GM04504 (cell line): ENCODE results near the gene RALGAPB.
"Not testable (repeated sequence)": the region's sequence is repeated elsewhere in the genome, so short reads cannot be mapped to it uniquely, and the experiment has no call there.

Experiments
- DNase-seq: peaks from one replicate; pipeline ENCODE4 v3.0.0-alpha.2; 2012; ENCODE audit warnings: low read depth

Gene RALGAPB

DNA sequence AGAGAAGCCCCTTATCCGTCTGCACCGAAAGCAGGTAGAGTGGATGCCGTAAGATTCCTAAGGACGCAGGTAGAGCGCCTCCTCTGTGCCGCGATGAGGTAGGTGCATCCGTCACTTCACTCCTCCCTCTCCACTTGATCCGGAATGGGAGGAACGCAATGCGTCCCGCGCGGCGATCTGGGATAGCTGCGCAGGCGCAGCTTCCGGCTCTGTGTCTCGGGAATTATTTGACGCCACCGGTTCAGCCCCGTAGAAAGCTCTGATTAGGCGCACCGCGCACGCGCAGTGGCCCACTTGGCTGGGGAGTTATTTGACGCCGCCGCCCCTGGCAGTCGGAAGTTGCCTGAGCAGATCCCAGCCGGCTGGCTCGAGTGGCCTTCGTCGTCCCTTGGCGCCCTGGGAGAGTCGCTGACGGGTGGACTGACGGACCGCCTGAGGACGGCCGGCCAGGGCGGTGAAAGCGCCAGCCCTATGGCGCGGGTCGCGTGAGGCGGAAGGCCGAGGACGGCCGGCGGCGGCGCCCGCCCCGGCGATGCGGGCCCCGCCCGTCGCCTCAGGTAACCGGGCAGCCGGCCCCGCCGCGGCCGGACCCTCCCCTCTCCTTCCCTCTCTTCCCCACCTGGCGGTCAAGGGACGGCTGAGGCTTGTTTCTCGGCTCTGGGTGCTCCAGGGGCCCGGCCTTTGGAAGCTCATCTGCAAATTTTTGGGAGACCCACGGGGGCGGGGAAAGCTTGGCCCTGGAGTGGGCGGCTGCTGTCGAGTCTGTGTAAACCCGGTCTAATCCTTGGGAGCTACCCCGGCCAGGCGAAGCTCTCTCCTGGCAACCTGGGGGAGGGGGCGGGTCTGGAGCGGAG, at the start of gene RALGAPB:
RALGAPB (plus strand) TSS at position 331 of the 854 bp plus-strand sequence. CDS start 15,590 bp downstream, outside the sequence.
- peak; percentile 94 for DNase-seq

DNA sequence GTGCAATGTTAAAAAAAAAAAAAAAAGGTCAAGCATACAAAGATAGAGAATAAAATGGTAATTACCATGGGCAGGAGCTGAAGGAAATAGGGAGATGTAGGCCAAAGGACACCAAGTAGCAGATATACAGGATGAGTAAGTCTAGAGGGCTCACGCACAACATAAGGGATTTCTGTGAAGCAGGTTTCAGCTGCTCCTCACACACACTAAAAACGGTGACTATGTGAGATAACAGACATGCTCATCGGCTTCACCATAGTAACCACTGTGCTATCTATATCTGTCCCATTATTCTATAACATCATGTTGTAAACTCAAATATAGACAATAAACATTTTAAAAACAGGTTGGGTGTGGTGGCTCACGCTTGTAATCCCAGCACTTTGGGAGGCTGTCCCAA, 49.1 kb upstream of the RALGAPB start:
- DNase-seq, result no peak

DNA sequence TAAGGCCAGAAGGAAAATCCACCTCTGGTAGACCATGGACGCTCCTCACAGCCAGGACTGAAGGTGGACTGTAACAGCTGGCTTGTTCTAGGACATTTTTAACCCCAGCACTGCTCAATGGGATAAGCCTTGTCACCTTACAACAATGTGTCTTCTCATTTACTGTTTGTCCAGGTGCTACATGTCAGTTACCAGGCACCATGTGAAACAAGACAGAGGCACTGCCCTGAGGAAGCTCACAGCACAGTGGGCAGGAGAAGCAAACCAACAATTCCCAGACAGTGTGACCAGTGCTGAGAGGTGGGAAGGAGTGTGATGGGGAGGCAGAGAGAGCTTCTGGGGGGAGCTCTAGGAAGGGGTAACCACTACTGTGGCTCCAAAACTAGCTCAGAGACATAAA, 48.2 kb upstream of the RALGAPB start:
- no peak for DNase-seq

DNA sequence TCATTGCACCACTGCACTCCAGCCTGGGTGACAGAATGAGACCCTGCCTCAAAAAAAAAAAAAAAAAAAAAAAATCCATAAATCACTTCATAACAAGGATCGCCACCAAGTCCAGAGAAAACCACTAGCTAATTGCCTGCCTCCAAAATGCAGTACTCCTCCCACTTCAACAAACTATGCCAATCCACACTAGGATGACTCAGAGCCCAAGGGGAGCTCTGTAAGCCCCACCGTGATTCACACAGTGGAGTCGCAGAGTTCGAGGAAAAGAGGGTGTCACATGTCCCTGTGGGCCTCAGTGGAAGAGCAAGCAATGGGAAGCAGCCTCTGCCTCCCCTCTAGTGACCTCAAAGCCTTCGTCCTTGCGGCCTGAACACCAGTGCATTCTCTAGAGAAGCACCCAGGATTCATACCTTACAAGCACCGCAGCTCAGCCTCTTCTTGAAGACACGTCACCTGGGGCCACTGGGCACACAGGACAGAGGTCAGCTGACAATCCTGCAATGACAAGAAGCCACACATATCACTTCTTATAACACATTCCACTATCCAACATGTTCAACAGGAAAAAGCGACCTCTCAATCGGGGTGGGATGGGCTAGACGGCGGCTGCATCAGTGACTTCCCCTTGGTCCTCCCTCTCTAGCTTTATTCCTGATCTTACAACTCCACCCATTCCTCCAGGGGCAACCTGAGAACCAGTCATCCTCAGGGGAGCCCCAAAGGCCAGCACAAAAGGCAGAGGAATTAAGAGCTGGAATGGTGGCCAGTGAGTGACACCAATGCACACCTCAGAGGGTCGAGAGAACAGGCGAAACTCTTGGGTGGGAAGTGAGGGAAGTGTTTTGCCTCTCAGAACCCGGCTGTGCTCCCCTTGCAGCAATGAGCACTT, 46.4 kb upstream of the RALGAPB start:
- peak; percentile 88 for DNase-seq

DNA sequence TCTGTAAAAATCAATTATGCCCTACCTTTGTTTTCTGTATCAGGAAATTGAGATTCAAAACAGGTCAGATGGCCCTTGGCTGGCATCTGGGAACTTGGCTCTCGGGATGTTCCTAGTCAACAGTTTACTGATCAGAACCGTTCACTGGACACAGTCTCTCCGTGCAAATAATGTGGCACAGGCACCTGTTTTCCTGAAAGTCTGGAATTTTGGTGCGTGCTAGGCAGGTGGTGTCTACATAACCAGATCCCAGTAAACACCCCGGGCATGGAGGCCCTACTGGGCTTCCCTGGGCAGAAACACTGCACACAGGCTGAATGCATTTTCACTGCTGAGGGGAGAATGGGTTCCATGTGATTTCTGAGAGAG, 45.0 kb upstream of the RALGAPB start:
- DNase-seq, result no peak

DNA sequence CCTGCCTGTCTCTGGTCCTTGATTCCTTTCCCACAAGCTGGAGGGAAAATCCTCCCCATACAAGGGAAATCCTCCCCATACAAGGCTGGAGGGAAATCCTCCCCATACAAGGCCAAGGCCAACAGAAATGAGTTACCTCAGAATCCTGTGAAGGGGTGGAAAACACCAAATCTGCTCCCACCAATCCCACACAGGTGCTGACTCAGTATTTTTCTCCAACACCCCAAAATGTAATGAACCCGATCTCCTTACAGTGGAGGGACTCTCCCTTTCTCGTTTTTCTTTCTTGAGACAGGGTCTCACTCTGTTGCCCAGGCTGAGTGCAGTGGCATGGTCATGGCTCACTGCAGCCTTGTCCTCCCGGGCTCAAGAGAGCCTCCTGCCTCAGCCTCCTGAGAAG, 43.8 kb upstream of the RALGAPB start:
- no peak for DNase-seq

DNA sequence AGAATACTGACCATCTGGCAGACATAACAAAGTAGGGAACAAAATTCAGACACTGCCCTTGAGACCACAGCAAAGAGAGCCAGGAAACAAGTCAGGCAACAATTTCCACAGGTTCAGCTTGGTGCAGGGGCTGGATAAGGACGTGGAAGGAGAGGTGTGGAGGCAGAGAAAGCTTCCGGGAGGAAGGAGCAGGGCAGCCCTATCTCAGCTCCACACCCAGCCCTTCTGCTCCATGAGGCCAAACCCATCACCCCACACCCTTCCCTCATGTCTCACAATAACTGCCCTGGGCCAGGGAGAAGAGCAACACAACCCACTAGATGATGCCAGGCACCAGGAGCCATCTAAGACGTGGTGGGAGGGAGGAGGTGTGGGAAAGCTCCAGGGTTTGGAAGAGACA, 43.3 kb upstream of the RALGAPB start:
- DNase-seq, result no peak

DNA sequence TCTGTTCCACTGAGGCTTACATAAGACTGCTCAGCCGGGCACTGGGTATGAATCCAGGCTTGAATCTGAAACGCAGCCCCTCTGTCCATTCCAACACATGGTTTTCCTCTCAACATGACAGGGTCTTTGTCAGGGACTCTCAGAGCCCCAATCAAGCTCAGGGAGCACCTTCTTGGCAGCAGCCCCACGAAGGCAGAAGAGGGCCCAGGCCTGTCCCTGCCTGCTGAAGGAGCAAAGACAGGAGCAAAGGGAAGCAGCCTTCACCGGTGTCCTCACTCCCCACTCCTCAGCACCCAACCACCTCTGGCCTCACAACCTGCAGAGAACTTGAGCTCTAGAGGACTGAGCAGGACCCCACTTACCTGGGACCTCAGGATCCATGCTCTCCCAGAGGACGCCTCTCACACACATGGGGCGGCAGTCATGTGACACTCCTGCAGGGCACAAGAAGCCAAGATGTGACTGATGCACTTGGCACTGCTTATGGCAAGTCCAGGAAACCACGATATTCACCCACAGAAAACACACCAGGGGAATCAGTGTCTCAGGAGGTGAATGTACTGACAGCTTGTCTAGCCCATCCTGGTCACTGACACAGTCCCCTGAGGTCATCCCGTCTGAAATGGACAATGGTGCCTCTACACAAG, 41.8 kb upstream of the RALGAPB start:
- DNase-seq, result no peak

DNA sequence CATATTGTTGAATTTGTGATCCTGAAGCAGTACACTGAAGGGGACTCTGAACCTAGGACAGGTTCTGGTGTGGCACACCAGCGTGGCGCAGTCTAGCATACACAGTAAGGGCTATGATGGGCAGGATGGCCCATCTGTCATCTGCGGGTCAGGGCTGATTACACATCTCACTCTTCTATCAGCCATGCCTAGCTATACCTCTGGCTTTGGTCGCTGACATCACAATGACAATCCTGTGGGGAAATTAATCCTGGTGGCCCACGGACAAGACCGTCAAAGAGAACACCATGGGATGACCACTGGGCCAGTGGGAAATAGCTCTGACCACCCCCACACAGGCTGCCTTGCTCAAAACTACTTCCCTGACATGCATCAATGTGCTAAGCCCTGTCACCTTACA, 40.4 kb upstream of the RALGAPB start:
- no peak for DNase-seq

DNA sequence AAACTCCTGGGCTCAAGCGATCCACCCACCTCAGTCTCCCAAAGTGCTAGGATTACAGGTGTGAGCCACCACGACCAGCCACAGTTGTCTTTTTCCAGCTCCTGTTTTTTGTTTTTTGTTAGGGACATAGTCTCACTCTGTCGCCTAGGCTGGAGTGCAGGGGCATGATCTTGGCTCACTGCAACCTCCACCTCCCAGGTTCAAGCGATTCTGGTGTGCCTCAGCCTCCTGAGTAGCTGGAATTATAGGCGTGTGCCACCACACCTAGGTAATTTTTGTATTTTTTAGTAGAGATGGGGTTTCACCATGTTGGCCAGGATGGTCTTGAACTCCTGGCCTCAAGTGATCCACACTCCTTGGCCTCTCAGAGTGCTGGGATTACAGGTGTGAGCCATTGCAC, 39.8 kb upstream of the RALGAPB start:
- not testable (repeated sequence) for DNase-seq

DNA sequence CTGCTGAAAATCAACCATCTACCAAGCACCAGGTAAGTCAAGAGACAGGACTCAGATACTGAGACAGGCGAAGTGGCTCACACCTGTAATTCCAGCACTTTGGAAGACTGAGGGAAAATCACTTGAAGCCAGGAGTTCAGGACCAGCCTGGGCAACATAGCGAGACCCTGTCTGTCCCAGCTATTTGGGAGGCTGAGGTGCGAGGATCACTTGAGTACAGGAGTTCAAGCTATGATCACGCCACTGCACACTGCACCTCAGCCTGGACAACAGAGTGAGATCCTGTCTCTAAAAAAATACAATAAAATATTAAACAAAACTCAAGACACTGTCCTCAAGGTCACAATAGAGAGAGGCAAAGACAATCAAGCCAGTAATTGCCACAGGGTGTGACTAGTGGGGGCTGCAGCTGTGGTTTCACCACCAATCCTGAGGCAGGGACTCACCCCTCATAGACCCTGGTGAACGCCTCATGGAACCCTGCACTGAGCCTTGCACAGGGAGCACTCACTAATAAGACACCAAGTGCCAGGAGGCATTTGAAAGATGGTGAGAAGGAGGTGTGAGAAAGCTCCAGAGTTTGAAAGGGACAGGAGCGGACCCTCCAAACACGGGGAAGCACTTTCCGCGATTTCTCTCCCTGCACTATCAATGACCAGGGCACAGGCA, 39.2 kb upstream of the RALGAPB start:
- no peak for DNase-seq

DNA sequence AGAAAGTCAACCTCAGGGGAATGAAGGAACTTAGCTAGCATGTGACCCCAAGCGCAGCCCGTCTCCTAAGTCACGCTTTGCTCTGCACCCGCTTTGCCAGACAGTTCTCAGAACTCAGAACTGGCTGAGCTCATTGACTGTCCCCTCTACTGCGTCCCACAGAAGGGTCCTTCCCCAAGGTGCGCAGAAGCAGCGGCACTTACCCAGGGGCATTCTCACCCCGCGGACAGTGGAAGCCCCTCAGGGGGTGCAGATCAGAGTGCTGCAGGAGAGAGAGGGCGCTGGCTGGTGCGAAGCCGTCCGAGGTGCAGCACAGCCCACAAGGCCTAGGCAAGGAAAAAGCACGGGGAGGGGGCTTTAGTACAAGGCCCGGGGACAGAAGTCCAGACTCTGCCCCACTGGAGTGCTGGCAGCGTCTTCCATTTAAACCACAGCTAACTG, 38.3 kb upstream of the RALGAPB start:
- DNase-seq, result no peak

DNA sequence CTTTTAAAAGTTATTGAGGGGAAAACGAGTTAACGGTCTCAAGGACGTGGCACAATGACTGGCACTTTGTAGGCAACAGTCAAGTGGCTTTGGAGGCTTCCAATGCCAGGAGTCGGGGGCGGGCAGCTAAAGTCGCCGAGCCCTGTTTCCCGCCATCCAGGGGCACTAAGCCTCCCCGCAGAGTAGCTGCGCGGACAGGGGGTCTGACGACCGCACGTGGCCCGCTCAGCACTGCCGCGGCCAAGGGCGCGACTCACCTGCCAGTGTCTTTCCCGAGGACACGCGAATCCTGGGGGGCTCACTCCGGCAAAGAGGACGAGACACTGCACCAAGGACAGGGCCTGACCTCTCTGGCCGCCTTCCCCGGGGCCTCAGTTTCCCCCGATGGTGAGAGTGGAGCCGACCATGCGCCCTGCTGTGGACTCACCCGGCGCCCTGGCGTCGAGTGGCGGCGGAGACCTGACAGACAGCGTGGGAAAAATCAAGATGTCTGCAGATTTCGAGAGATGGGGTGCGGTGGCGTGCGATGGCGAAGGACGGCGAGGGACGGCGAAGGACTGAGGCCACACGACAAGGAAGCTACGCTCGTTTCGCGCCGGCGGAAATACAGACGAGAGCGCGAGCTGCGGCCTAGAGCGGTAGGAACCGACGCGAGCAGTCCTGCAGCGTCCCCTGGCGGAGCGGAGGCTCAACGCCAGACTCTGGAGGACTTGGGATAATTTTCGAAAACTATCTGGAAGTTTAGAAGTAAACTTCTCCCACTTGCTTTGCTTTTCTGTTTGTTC, 37.7 kb upstream of the RALGAPB start, which contains the start of gene SNHG17:
SNHG17 (minus strand) TSS at position 559 of the 785 bp plus-strand sequence.
- DNase-seq, result peak; percentile 78

DNA sequence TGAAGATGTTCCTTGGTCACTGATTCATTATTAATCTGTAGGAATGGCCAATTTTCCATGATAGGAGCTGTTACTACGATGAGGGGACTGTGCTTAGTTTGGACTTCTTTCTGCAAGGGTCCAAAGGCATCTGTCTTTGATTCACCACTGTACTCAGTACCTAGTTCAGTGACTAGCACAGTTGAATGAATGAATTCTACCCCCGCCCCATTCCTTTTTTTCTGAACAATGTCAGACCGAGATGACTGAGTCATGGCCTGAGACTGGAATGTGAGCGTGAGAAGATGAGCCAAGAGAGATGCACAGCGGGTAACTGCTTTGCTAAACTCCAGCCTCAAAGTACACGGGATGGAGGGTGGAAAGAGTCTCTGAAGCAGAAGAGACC, 37.1 kb upstream of the RALGAPB start:
- no peak for DNase-seq

DNA sequence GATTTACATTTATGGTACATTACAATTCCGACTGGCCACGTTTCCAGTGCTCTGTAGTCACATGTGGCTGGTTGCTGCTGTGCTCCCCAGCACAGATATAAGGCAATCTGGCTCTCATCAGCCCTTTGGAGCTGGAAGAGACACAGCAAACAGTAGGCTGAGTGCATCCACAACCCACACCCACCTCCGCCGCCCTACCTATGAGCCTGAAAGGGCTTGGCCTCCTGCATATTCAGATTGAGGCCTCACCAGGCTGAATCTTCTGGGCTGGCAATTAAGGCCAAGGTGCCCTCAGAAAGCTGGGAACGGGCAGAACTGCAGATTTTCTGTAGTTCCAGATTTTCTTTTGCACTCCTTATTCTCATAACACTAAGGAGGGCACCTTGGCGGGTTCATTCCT, 34.8 kb upstream of the RALGAPB start:
- DNase-seq, result no peak

DNA sequence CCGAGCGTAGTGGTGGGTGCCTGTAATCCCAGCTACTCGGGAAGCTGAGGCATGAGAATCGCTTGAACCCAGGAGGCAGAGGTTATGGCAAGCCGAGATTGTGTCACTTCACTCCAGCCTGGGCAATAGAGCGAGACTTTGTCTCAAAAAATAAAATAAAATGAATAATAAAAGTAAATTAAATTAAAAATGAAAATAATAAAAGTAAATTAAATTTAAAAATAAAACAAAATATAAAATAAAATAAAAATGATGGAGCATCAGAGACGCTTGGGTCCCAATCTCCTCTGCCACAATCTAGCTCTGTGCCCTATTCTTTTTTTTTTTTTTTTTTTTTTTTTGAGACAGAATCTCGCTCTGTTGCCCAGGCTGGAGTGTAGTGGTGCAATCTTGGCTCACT, 31.5 kb upstream of the RALGAPB start:
- DNase-seq, result not testable (repeated sequence)

DNA sequence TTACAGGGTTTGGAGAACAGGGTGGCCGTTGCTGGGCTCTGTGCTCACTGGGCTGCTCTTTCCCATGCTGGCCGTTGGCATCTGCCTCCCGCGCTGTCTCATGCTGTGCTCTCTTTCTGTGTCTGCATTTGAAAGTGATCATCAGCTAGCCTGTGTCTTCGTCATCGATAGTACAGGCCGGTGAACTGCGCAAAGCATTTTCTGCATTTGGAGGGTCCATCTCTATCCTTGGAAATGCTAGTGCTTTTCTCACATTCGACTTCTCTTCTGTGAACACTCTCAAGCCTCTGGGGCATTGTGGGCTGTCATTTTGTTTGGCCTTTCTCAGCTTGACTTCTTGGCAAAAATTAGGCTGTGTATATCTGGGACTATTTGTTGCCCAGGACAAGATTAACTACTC, 30.7 kb upstream of the RALGAPB start:
- DNase-seq, result no peak

DNA sequence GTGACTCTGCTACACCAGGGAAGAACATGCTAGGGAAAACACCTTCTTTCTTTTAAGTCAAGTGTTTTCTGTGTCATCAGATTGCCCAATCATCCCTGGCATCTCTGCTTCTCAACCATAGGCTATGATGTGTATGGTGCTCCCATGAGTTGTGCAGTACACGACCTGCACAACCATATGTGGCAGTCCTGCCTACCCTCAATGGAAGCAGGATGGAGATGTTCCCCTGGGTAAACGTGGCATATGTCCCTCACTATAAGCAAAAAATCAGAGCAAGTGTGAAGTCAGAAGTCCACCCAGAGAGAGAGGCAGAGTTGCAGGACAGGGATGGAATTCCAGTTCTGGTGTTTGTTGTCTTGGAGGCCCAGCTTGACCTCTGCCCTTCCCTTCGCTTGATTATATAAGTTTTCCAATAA, 27.3 kb upstream of the RALGAPB start:
- DNase-seq, result no peak

DNA sequence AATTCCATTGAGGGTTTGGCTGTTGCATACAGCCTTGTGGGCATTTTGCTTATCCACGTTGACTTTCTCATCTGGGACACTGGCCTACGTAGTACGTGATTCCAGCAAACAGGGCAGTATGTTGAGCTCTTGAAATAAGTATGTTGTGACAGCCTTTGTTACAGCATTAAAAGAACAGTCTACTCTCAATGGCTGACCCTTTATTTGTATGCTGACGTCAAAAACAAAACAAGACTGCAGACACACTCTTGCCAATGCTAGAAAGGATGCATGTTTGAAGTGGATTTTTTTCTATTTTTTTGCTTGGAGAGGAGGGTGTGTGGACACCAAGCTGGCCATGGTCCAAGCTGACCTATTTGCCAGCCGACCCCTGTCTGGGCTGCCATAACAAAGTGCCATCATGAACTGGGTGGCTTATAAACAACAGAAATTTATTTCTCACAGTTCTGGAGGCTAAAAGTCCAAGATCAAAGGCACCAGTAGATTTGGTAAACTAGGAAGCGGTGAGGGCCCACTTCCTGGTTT, 26.7 kb upstream of the RALGAPB start:
- no peak for DNase-seq

DNA sequence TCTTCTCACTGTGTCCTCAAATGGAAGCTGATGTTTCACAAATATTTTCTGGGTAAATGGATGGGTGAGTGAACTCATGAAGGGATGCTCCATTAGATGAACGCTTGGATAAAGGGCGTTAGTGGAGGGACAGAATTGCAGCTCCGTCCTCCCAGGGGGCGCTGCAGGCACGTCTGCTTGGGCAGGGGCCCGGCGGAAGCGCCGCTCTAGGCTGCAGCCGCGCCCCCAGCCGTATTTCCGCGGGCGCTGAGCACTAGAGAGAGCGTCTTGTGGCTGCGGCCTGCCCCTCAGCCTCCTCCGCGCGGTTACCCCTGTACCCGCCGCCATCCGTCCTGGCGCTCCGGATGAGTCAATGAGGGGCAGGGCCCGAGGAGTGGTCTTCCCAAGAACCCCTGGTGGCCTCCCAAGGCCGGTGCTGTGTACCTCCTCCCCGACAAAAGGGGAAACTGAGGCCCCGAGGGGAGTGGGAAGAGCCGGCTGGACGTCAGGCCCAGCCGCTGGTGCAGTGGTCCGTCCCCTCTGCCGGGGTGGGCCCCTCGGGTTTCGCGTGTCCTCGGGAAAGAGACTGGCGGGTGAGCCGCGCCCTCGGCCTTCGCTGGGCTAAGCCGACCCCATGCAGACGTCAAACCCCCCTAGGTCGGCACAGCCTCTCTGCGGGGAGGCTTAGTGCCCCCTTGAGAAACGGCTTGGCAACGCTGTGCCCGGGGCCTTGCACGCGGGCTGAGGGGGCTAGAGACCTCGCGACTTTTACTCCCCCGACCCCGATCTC, 26.0 kb upstream of the RALGAPB start:
- peak; percentile 73 for DNase-seq
